Astrocyte of the spinal cord (primary cell): ENCODE data around the gene LMBR1L.

Experiments used
- DNase-seq: peaks from one replicate; pipeline ENCODE4 v3.0.0; 2011; ENCODE audit warnings: low read depth, low spot score
- H3K4me3 ChIP-seq: 2 replicates; pipeline ENCODE4 v1.5.1; 2011; ENCODE audit warnings: low read depth, mild to moderate bottlenecking, low read length, moderate library complexity
- CTCF ChIP-seq: IDR thresholded peaks from 2 replicates; pipeline ENCODE4 v1.5.1; 2012; ENCODE audit warnings: low read depth, mild to moderate bottlenecking, low read length, inconsistent platforms
- in situ Hi-C: cut with HindIII; loops from 2 replicates; pipeline ENCODE4 v1.10.0; 2017; ENCODE audit warnings: low sequenced_read_pairs

The LMBR1L gene

GRCh38 chr12:49054524-49054923, 56.1 kb downstream of the LMBR1L start:
- no peak for TF ChIP-seq CTCF
- H3K4me3 ChIP-seq, result no peak overlapping the region
- in situ Hi-C loops, result no loop called here

GRCh38 chr12:49054096-49054495, 56.6 kb downstream of the LMBR1L start:
- DNase-seq, result no peak
- H3K4me3 ChIP-seq, result no peak overlapping the region
- in situ Hi-C loops, result no loop called here
- TF ChIP-seq CTCF, result no peak

More at GRCh38 chr12:49054524-49054923, 56.1 kb downstream of the LMBR1L start:
- DNase-seq, result no peak

GRCh38 chr12:49052451-49053208, 58.0 kb downstream of the LMBR1L start:
- in situ Hi-C loops, result no loop called here
- H3K4me3 ChIP-seq, result no peak overlapping the region
- DNase-seq, result no peak
- TF ChIP-seq CTCF, result no peak

GRCh38 chr12:49051777-49052438, 58.7 kb downstream of the LMBR1L start:
- no peak overlapping the region for H3K4me3 ChIP-seq
- no peak for TF ChIP-seq CTCF
- no peak for DNase-seq
- in situ Hi-C loops, result no loop called here

GRCh38 chr12:49051373-49051764, 59.3 kb downstream of the LMBR1L start:
- no peak for DNase-seq
- in situ Hi-C loops, result no loop called here
- H3K4me3 ChIP-seq, result no peak overlapping the region
- TF ChIP-seq CTCF, result no peak

- in situ Hi-C loops, result no loop called here
- TF ChIP-seq CTCF, result no peak
- no peak overlapping the region for H3K4me3 ChIP-seq
- DNase-seq, result no peak
Observed at GRCh38 chr12:49050507-49051372, 59.9 kb downstream of the LMBR1L start.
